Breast epithelium (tissue), 3 donors: ENCODE results near the gene PTPRS.

Source experiments
- POLR2A ChIP-seq: fragments of 450-650 bp; IDR thresholded peaks from one replicate; pipeline ENCODE4 v1.6.1; 2016; ENCODE audit warnings: antibody characterized with exemption, mild to moderate bottlenecking, moderate library complexity
- POLR2AphosphoS5 ChIP-seq, 3 donors: sonication (generic); formaldehyde crosslinking; IDR thresholded peaks; one replicate each; pipeline ENCODE4 v1.6.1; 2017; ENCODE audit warnings: antibody characterized with exemption in 3 of 3
- TF ChIP-seq, protein P1 (sequence below), 3 donors: fragments of 450-650 bp; IDR thresholded peaks; one replicate each; pipeline ENCODE4 v1.5.1; 2016 to 2017; ENCODE audit warnings: antibody characterized with exemption in 3 of 3, mild to moderate bottlenecking in 3 of 3, moderate library complexity in 3 of 3

DNA sequence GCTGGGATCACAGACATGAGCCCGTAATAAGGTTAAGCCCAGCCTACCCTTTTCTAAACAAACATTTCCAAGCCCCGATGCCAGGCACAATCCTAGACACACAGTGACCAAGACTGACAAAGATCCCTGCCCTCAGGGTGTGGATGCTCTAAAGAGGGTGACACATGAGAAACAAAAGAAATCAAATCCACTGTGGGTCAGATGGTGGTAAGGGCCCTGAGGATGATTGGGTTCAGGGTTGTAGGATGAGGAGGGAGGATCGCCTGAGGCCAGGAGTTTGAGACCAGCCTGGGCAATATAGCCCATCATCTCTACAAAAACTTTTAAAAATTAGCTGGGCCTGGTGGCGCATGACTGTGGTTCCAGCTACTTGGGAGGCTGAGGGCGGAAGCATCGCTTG lies 44.6 kb downstream of the PTPRS start:
- TF ChIP-seq, protein P1, sequence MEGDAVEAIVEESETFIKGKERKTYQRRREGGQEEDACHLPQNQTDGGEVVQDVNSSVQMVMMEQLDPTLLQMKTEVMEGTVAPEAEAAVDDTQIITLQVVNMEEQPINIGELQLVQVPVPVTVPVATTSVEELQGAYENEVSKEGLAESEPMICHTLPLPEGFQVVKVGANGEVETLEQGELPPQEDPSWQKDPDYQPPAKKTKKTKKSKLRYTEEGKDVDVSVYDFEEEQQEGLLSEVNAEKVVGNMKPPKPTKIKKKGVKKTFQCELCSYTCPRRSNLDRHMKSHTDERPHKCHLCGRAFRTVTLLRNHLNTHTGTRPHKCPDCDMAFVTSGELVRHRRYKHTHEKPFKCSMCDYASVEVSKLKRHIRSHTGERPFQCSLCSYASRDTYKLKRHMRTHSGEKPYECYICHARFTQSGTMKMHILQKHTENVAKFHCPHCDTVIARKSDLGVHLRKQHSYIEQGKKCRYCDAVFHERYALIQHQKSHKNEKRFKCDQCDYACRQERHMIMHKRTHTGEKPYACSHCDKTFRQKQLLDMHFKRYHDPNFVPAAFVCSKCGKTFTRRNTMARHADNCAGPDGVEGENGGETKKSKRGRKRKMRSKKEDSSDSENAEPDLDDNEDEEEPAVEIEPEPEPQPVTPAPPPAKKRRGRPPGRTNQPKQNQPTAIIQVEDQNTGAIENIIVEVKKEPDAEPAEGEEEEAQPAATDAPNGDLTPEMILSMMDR (IDR thresholded peaks at IDR 0.05): no peak
- TF ChIP-seq POLR2A (no peak), POLR2AphosphoS5 (IDR thresholded peaks at IDR 0.05) (no peak)
